ENCODE measurements around the gene KLF11.

The KLF11 gene

DNA sequence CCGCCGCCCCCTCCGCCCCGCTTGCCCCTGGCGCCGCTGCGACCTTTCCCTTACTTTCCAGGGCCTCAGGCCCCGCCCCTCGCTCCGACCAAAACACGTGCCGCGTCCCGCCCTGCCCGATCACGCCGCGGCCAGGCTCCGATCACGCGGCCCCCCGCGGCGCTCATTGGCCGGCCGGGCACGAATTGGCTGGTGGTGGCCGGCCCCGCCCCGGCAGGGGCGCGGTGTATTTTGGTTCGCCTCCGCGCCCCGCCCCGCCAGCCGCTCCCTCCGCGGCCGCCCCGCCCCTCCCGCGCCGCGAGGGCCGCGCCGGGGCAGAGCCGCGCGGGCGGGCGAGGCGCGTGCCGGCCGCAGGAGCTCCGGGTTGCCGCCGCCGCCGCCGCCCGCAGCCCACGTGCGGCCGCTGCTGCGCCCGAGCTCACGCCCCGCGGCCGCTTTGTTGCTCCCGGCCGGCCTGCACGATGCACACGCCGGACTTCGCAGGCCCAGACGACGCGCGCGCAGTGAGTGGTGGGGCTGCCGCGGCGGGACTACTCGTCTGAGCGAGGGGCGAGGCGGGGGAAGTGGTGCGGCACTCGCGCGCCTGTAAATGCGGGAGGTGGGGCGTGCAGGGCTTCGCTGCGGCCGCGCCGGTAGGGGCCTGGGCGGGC lies at the start of gene KLF11:
TSS of gene KLF11 (plus strand) at position 295 of the 650 bp plus-strand sequence. CDS start at position 462, 167 bp downstream.
- DNase-seq (ENCODE audit: low spot score): peak; percentile 81

DNA sequence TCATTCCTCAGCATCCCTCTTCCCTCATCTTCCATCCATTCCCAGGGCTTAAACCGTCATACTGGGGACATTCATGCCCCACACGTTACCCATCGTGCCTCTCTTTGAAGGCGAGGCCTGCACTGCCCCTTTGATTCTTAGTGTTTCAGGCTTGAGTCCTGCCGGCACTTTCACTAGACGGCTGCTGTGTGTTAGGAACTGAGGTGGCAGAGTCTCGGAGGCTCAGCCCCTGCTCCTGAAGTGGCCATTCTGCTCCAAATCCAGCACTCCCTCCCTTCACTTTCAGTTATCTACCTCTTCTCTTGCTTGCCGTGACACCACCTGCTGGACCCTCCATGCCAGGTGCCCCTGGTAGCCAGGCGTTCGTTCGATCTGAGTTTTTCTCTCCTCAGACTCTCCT lies 48.9 kb upstream of the KLF11 start:
- no peak for DNase-seq (ENCODE audit: low spot score)

DNA sequence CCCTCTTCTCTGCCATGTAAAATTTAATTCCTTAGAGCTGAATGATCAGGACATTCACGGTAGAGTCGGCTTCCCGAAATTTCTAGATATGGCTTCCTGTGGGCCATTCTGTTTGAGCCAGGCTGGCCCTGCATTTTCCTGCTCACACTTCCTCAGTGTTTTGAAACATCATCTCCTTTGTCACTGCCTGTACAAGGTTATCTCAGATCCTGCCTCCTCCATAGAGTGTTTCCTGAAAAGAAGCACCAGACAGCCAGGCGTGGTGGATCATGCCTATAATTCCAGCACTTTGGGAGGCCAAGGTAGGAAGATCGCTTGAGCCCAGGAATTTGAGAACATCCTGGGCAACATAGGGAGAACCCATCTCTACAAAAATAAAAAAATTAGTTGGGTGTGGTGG lies 48.3 kb upstream of the KLF11 start:
- no peak for DNase-seq (ENCODE audit: low spot score)

DNA sequence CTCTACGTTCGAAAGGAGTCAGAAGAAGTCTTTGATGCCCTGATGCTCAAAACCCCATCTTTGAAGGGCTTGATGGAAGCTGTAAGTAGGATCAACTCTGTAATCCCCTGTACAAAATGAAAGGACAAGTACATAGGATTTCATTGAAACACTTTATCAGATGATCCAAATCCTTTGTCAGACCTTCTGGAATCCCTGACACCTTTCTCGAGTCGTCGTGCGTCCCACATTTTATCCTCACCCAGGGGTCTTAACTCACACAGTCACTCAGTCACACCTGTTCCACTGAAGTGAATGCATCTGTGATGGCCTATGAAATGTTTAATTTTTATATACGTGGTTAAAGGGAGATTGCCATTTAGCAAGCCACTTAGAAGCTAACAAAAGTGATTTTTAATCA lies 47.0 kb upstream of the KLF11 start:
- DNase-seq (ENCODE audit: low spot score): no peak

DNA sequence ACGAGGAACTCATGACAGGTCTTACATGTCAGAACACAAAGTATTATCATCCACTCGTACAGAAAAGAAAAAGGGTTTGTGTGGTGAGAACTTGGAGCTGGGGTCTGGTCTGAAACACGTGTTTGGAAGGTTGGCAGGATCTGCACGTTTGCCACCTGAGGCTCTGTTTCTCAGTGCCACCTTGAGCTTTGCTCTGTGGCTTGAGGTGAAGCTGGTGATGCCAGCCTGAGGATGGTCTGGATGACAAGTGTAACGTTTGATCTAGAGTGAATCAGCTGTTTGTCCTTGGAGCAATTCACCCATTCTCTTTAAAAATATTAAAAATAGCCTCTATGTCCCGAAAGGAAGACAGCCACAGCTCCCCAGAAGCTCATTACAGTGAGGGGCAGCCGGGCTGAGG lies 45.4 kb upstream of the KLF11 start:
- no peak for DNase-seq (ENCODE audit: low spot score)

DNA sequence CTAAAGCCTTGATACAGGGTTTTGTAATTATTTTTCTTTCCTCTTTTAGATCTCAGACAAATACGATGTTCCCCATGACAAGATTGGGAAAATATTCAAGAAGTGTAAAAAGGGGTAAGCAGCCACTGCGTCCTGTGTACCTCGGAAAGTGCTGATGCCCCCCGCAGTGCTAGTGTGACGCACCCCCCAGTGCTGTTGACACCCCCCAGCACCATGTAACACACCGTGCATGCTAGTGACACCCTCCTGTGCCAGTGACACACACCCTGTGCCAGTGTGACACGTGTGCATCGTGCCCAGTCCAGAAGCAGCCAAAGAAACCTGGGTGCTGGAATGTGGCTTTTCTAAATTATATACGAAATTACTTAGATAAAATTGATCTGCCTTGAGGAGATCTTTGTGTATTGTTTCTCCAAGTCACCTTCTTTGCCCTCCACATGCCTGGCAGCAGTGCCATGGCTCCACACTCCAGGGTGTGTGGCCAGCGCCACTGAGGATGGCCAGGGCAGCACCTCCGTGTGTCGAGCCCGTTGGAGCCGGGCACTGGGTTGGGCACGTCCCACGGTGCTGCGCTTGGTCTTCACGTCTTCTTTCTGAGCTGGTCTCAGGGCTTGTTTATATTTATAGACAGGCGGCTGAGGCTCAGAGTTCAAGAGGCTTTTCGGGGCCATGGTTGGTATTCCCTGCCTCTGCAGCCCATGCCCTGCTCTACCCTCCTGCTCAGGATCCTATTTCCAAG lies 44.3 kb upstream of the KLF11 start:
- DNase-seq (ENCODE audit: low spot score): no peak

DNA sequence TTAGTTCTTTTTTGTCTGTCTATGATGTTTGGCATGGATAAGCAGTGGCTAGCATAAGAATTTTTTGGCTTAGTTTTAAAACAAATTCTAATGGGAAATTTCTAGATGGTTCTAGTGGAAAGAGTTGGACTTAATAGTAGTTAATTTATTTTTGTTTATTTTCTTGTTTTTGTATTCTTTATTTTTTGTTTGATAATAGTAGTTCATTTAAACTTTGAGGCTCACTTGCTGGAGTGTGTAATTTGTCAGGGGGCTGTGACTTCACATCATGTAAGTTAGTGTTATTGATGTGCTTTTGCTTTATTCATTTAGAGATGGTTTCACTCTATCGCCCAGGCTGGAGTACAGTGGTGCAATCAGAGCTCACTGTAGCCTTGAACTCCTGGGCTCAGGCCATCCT lies 43.7 kb upstream of the KLF11 start:
- DNase-seq (ENCODE audit: low spot score): no peak

DNA sequence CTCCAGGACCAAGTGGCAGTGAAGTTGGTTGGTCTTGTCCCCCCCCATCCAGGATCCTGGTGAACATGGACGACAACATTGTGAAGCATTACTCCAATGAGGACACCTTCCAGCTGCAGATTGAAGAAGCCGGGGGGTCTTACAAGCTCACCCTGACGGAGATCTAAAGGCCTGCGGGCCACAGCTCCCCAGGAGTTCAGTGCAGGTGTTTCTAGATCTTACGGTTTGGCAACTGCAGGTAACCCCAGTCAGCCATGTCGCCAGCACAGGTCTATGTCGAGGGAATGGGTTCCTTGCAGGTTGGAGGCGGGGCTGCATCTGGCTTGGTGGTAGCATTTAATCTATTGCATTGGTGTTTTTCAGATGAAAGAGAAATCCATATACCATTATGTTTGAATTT lies 42.8 kb upstream of the KLF11 start:
- DNase-seq (ENCODE audit: low spot score): no peak

DNA sequence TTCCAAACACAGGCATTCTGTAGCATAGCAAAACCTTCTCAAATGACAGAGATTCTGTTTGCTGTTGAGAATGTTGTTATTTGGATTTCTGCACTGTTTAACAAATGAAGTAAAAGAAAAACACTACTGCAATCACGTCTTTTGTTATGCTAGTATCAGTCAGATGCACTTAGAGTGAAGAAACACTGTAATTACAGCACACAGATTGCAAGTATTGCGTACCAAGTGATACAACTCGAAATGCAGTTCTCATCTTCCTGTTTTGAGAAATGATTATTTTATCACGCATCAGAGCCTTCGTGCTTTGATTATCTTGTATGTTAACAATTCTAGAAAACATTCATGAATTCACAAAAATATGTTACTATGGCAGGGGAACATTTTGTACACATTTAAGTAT lies 41.8 kb upstream of the KLF11 start:
- no peak for DNase-seq (ENCODE audit: low spot score)

DNA sequence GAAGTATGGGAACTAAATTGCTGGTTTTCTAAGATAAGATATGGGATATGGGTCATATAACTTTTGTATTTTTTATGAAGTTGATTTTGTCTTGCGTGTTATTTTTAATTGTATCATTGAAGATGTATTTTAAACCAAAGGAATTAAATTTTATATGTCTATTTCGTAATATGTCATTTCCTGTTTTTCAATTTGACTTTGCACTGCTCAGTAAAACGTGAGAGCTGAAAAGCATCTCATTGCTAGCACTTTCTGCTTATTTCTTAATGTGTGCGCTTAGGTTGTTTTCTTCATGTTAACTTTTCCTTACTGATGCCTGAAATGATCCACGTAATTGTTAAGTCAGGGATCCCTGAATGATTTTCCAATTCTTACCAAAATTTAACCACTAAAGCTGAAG lies 41.2 kb upstream of the KLF11 start:
- DNase-seq (ENCODE audit: low spot score): no peak

DNA sequence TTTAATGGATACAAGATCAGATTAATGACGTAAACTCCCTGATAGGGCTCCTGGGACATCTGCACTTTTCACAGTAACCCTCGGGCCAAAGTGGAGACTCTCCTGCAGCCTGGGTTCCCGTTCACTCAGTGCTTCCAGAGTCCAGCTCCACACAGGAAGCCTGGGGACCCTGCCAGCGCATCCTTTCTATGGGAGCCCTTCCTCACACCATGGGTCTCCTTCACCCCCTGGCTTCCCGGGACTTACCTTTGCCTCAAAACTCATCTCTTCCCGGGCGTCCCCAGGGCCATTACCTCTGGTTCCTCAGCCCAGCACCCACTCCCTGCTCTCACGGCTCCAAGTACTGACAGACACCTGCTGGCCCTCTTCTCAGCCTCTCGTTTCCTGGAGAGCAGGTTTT lies 40.7 kb upstream of the KLF11 start:
- no peak for DNase-seq (ENCODE audit: low spot score)

DNA sequence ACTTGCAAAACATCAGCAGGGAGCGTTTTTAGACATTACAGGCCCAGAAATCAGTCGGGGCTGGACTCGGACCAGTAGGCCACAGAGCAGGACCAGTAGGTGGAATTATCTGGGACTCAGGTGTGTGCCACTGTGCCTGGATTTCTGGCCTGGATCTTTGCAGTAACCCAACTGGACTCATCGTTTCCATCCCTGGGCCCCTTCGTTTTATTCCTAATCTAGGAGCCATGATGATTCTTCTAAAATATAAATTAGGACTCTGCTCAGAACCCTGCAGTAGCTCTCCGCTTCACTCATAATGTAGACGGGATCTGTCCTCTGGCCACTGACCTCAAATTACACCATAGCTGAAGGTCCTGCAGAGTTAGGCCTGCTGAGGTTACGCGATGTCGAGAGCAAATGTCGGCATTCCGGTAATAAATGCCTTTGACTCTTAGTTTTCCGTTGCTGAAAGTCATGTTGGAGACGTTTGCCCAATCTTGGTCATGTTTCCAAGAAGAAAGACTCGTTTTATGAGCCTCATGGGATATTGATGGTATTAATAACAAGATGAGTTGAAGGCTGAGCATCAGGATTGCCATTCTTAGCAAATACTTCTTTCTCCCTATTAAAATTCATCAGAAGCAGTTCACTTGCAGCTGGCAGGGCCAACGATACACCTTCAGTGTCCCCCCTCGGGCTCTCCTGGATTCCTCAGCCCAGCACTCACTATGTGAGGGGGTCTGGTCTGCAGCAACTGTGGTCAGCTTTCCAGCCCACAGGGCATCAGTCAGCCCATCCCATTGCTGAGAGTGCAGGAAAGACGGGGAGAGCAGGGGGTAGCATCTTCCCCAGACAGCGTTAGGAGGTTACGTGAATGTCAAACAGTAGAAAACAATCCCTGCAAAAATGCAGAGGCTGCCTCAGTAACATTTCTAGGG lies 39.9 kb upstream of the KLF11 start:
- no peak for DNase-seq (ENCODE audit: low spot score)

DNA sequence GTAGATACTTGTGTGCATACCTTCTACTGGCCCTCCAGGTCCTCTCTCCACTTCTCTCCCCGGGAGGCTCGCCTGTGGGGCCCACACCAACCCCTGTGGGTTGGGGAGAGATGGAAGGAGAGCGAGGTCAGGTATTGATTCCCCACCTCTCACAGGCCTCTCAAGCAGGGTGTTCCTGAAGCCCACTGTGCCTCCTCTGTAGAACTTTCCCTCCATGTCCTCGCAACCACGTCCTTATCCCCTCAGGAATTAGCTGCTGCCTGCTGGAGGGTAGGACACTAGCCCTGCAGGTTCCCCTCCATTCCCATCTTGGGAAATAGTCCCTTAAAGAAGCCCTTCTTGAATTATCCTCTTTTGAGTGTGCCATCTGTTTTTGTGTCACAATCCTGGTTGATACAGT lies 38.9 kb upstream of the KLF11 start:
- DNase-seq (ENCODE audit: low spot score): no peak

DNA sequence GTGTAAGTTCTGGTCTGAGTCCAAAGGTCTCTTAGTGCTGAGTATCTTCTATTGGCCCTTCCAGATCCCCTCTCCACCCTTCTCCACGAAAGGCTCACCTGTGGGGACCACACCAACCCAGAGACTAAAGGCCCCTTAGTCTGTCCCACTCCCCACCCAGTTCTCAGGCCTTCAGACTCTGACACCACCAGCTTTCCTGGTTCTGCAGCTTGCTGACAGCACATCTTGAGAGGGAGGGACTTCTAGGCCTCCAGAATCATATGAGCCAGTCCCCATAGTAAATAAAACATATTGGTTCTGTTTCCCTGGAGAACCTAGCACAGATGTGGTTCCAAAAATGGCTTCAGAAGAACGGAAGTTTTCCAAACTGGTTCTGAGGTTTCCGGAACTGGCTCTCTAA lies 38.5 kb upstream of the KLF11 start:
- DNase-seq (ENCODE audit: low spot score): no peak

DNA sequence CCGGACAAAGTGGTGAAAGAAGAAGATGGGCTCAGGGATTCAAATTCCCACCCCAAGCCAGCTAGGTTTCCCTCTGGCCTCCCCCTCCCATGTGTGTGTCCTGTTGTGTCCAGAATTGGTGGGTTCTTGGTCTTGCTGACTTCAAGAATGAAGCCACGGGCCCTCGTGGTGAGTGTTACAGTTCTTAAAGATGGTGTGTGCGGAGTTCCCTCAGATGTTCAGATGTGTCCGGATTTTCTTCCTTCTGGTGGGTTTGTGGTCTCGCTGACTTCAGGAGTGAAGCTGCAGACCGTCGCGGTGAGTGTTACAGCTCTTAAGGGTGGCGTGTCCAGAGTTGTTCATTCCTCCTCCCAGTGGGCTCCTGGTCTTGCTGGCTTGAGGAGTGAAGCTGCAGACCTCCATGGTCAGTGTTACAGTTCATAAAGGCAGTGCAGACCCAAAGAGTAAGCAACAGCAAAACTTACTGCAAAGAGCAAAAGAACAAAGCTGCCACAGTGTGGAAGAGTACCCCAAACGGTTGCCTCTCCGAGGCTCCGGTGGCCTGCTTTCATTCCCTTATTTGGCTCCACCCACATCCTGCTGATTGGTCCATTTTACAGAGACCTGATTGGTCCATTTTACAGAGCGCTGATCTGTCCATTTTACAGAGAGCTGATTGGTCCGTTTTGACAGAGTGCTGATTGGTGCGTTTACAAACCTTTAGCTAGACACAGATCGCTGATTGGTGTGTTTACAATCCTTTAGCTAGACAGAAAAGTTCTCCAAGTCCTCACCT lies 37.7 kb upstream of the KLF11 start:
- no peak for DNase-seq (ENCODE audit: low spot score)

DNA sequence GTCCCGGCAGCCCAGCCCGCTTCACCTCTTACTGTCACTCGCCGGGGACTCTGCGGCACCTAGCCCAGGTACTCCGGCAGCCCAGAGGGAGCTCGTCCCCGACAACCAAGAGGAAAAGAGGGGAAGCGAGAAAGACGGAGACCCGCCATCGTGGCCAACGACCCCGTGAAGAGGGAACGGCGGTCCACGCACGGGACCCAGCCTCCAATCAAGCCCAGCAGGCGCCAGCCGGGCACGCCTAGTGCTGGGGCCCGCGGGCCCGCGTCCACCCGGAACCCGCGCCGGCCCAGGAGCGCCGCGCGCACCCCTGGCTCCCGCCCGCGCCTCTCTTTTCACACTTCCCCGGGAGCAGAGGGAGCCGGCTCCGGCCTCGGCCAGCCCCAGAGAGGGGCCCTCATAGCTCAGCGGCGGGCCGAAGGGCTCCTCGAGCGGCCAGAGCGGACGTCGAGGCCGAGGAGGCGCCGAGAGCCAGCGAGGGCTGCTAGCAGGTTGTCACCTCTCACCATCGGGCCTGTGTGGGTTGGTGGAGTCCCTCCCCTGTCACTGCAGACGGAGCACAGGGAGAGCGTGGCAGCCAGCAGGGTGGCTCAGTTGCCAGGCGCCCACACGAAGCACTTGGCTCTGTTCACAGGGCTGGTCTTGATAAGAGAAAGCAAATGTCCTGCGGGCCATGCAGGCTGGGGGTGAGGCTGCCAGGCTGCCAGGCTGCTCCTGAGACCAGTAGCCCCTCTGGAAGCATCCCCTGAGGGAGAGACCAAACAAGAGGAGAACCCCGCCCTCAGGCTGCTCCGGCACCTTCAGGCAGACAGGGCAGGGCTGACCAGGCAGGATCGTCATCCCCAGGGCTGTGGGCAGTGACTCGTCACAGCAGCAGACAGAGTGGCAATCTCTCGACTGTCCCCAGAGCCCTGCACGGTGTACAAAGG lies 36.9 kb upstream of the KLF11 start:
- DNase-seq (ENCODE audit: low spot score): peak; percentile 61

DNA sequence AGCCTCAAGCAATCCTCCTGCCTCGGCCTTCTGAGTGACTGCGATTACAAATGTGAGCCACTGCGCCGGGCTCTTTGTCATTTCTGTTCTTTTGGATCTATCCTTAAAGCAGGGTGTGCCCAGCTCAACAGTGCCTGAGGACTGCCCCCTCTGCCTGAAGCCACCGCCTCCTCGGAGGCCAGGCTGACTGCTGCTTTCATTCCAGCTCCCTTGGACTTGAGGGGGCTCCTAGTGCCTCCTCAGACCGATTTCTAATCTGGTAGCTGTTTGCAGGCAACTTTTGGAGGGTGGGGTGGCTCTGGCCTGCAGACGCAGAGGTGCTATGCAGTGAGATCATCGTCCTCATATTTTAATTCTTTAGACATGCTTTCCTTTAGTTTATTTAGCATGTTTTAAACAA lies 35.9 kb upstream of the KLF11 start:
- DNase-seq (ENCODE audit: low spot score): no peak

DNA sequence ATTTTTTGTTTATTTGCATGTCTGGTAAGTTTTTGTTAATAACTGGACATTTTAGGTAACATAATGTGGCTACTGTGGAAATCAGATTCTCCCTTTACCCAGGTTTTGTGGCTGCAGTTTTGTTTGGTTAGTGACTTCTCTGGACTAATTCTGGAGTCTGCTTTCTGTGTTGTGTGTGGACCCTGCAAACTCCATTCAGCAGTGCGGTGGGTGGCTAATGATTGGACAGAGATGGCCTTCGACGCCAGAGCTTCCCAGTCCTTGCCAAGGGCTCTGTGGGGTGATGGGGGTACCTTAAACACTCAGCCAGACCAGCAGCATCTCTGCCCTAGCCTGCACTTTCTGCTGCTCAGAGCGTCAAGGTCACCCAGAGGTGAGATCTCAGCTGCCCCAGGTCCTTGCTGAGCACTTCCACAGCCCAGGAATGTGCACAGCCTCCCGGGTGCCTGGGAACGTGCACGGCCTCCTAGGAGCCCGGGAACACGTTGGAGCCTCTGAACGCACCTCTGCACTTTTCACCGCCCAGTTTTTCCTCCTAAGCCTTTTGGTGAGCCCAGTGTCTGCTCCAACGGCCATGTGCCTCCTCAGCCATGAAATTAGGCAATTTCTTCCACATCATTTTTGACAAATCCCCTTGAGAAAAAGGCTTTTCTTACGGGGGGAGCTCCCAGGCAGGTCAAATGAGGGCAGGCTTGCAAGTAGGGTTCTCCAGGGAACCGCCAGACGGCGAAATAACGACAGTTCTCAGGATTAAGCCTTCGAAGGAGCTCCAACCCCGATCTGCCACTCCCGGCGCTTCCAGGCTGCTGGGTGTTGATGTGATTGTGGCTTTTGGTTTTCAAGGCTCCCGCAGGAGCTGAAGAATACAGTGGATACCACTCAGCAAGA lies 35.2 kb upstream of the KLF11 start:
- DNase-seq (ENCODE audit: low spot score): no peak

DNA sequence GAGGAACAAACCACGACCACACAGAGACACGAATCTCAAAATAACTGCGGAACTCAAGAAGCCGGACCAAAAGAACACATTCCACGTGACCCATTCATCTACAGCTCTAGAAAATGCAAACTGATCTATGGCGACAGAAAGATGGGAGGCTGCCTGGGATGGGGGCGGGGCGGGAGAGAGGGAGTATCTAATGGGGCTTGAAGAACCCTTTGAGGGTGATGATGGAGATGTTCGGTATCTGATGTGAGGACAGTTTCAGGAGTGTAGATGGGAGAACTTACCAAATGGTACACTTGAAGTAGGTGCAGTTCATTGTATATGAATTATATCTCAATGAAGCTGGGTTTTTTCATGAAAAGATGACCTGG lies 34.6 kb upstream of the KLF11 start:
- DNase-seq (ENCODE audit: low spot score): no peak

DNA sequence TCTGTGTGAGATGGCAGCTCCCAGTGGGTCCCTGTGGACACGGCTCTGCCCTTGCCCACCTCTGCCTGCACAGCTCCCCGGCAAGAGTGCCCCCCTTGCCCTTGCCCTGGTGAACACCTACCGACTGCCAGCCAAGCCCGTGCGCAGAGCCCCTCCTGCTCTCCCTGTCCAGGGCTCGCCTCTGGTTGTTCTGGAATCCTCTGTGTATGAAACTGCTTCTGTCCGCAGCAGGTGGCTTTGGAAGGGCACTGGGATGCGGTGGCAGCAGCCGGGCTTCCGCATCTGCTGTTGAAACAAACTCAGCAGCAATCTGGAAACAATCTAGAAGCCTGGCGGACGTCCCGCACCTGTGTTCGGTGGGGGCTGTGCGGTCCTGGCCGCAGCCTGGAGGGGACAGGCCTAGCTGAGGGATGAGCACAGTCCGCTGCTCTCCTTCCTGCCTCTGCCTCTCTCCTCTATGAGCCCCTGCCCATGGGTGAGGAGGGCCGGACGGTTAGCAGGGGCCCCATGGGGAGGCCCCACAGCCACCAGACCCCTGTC lies 34.0 kb upstream of the KLF11 start:
- DNase-seq (ENCODE audit: low spot score): no peak
